ENCODE measurements around the gene EDN2.

Gene EDN2

DNA sequence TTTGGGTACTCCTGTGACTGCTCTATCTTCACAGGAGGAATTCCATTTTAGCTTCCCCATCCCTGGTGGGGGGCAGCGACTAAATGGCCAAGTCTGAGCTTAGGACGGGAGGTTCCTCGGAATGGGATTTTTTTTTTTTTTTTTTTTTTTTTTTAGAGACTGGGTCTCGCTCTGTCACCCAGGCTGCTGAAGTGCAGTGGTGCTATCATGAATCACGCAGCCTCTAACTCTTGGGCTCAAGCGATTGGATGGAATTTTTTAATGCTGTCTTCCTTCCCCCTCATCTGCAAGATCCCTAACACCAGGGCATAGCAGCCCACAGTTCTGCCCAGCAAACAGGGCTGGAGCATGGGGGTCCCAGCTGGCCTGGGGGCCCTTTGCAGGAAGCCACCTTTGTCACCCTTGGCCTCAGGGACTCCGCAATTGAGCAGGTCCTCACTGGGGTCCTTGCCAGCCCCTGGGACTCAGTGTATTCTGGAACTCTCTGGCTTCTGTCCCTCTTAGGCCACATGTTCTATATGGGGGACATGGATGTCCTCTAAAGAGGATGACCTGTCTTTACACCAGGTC is 13.1 kb upstream of the EDN2 start:
- DNase-seq: no peak

DNA sequence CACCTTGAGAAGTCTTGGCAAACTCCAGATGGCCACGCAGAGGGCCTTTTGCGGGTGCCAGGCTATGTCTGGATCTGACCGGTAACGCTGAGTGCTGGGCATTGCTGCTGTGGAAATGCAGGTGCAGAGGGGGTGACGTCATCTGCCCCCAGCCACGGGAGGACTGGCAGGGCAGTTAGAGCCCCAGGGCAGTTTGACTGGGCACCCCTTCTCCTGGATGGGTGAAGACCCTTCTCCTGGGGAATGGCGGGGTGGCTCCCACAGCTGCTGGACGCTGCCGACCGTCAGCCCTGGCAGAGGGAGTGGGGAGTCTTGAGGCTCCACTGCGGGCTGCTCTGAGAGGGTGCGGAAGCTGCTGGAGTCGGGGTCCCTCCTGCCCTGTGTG is 12.6 kb upstream of the EDN2 start:
- DNase-seq: no peak

DNA sequence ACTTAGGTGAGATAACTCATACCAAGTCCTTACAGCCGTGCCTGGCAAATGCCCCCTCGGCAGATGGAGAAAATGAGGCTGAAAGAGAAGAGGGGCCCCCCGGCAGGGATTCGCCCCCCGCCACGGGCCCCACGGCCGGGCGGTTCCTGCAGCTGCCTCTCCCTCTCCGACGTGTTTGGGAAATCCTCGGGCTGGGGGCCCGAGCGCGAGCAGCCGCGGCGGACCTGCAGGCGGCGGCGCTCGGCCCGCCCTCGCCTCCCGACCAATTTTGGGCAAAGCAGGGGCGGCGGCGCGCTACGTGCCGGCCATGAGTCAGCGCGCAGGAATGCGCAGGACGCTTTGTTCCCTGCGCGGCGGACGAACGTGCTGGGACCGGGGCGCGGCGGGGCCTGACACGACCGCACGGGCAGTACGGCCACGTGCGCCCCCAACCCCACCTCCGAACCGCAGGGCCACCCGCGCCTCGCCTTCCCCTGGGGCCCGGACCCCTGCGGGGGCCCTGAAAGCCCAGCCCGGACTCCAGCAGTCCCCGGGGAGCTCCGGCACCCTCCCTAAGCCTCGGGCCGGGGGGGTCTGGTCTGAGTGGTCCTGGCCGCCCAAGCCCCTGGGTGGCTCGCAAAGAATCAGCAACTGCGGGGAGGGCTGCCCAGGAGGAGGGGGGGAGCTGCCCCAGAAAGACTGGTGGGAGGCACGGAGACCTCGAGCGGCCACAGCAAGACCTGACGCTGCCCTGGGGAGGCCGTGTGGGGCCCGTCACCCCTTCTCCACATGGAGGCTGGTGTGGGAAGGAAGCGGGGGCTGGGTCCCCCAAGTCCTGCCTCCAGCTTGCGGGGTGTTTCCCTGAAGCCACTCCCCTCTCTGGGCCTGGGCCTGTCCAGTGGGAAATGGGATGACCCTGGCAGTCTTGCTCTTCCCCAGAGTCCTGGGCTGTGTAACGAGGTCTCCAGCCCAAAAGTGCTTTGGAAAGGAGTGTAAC is 11.9 kb upstream of the EDN2 start:
- DNase-seq: no peak

DNA sequence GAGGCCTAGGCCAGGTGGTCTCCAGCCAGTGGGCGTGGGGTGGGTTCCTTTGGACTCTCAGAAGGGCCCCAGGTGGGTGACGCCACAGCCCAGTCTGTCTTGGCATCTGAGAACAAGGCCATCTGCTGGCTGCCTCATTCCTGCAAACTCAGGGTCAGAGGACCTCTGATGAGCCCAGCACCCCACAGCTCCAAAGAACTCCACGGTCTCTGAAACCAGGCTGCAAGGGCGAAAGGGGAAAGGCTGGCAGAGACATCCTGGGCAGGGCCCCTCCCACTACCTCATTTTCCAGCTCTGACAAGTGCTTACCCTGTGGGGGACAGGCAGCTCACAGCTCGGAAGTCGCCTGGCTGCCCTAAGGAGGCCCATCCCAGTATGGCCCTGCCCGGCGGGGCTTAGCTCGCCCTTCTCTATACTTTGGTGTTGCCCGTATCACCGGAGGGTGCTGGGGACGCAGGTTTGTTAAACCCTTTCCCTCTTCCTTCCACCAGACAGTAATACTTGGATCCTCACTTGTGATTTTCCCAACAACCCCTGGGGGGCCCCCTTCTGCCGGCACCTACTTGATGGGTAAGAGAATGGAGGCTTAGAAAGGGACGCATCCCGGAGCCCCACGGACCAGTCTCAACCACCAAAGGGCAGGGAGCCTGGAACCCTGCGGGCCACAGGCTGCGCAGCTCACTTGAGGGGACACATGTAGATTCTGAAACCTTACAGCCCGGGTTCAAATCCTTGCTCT is 10.9 kb upstream of the EDN2 start:
- DNase-seq: no peak

DNA sequence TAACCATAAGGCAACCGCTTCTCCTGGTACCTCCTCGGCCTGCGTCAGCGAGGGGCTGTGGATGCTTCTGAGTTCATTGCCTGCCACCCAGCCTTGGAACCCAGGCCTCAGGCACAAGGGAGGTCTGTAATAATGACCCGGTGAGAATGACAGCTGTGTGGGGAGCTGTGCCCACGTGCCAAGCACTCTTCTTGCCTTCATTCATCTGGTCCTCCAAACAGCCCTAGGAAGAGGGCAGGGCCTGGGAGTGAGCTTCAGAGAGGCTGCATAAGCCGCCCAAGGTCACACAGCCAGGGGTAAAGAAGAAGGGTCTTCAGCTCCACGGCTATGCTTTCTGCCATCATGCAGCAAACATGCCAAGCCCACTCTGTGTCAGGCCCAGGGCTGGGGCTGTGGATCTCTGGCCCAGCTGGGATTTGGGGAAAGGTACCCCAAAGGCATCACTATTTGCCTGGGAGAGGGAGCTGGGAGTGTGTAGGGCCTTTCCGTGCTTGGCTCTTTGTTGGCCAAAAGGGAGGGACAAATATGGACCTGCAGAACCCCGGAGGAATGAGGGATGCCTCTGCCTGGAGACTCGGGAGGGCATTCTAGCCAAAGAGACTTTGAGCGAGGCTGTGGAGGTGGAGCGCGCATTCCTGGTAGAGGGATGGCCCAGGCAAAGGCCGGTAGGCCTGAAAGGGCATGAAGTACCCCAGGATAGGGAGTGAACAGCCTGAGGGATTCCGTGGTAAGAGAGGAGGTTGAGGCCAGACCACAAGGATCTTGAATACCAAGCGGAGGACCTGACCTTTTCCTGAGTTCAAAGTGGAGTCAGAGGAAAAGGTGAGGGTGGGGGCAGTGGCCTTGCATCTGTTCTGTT is 10.1 kb upstream of the EDN2 start:
- no peak for DNase-seq

DNA sequence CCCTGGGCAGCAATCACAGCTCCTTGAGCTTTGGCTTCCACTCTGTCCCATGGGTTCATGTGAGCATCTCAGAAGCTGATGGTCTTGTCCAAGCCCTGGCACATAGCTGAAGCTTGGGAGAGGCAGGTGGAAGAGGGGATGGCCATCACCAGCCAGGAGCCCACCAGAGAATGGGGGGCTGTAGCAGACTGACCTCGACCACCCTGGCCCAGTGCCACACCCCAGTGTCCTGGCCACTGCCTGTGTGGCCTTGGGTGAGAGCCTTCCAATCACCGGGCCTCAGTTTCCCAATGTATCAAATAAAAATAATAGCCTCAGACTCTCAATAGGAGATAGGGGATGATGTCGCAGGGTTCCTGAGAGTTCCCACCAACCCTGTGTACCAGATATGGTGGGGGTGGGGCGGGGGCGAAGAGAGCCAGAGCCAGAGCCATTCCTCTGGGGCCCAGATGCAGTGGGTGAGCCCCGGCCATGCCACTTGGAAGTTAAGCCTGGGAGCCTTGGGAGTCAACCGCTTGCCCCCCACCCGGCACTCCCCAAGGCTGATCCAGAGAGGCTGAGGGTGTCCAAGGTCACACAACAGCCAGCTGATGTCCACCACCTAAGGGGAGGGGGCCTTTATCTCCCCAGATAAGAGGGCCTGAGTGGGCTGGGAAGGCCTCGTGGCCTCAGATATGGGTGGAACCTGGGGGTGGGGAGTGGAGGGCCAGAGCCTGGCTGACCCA is 9.3 kb upstream of the EDN2 start:
- no peak for DNase-seq

DNA sequence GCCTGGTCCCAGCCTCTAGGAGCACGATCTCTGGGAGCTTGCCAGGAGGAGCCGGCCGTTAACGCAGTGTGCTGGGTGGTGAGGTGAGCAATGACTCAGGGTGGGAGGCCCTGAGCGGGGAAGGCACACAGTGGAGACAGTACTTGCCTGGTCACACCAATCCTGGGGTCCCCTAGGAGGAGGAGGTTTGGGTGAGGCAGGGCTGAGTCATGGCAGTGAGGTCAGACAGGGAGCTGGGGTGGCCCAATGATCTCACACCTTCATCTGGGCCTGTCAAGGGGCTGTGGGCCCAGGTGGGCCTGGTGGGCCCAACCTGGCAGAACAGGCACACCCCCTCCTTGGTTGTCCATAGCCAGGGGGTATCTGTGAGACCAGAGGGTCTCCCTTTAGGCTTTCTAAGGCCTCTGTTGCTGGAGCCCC is 8.6 kb upstream of the EDN2 start:
- DNase-seq: no peak

DNA sequence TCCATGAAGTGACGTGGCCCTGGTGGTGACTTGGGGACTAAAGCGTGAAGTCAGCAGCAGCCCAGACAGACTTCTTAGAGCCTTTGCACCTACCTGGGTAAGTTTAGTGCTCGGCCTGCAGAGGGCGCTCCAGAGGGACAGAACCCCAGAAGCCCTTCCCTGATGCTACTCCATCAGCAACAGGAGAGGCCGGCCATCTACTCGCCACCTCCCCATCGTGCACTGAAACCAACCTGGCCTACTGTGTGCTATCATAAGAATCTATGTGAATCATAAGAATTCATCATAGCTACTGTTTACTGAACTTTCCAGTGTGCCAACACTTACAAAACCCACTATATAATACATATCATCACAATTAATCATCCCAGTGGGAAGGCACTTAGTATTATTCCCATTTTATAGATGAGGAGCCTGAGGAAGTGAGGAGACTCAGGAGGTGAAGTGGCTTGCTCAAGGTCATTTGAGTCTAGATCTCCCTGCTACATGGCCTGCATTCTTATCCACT is 7.9 kb upstream of the EDN2 start:
- no peak for DNase-seq

DNA sequence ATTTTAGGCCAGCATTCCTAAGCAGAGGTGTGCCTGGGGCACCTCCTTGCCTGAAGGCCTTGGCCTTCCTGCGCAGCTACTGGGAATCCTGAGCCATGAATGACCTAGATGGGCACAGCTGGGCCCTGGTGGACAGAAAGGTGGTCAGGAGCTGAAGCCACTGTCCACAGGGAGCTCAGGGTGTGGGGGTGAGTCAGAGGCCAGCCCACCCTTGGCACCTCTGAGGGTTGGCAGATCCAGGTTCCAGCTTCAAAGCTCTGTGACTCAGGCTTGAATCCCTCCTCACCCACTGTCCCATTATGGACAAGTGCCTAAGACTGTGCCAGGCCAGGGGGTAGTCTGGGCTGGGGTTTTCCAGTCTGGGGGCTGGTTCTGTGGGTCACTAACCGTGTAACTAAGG is 6.4 kb upstream of the EDN2 start:
- no peak for DNase-seq

DNA sequence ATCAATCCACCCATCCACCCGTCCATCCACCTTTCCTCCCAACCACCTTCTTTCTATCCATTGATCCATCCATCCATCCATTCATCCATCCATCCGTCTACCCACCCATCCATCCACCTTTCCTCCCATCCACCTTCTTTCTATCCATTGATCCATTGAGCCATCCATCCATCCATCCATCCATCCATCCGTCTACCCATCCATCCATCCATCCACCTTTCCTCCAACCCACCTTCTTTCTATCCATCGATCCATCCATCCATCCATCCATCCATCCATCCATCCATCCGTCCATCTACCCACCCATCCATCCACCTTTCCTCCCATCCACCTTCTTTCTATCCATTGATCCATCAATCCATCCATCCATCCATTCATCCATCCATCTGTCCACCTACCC is 5.1 kb upstream of the EDN2 start:
- no peak for DNase-seq

DNA sequence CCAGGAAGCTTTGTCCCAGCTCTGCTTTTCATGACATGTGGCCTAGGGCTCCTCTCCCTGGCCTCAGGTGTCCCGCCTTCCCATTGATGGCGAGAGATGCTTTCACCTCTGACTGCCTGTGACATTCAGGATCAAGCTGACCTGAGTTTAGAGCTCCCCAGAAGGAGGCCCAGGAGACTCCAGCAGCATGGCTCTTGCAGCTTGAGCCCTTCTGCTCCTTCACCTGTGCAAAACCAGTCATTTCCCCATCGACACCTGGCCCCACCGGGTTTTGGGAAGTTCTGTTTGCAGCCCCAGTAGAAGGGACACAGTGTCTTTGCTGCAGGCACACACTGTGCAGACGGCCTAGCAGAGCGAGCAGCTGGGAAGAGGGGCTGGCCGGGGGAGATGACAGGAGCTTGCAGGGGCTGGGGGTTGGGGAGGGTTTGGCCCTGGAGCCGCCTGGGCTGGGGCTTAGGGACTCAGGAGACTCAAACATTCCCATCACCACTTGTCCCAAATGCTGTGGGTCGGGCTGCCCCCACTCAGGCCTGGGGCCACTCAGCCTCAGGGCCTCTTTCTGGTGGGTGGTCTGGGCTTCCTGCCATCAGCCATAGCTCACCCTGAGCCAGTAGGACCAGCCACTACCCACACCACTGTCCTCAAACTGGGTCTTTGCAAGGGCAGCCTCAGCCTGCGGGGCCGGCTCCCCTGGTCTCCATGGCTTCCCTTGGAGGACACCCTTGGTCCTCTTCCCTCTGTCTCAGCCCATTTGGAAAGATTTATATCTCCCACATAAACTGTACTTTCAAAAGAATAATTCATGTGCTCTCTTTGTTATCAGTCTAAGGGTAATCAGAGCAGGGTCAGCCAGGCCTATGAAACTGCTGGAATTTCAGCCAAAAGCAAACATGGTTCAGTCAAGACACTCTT is 3.8 kb upstream of the EDN2 start:
- no peak for DNase-seq

DNA sequence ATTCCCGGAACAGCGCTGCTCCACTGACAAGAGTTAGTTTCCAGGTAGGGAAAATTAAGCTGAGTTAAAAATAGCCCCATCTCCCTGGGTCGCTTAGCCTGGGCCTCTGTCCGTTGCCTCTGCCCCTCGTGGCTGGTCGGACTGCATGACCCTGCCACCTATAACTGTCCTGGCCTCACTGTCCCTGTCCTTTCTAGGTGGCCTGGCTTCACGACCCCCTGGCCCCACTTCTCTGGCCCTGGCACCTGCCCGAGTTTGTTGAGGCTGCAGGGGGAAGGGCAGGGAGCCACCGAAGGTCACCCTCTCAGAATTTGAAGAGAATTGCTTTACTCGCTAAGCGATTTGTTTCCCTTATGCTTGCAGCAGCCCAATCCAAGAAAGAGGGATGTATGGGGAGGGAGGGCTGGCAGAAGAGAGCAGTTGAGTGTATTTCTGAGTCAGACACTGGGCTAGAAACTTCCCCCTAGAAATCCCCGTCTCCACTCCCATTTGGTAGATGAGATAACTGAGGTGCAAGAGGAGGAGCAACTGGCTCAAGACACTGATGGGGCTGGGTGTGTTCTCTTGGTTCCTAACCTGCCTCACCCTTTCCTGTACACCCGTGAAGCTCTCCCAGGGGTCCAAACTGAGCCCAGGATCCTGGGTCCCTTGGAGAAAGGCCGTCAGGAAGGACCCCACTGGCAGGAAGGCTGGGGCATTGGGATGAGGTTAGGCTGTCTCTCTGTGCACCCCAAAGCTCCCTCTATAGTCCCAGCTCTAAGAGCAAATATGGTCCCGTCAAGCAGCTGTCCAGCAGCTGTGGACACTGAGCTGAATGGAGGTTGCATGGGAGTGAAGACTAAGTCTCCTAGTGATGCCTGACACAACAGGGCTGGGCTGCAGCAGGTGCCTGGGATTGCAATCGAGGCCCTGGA is 2.9 kb upstream of the EDN2 start:
- no peak for DNase-seq

DNA sequence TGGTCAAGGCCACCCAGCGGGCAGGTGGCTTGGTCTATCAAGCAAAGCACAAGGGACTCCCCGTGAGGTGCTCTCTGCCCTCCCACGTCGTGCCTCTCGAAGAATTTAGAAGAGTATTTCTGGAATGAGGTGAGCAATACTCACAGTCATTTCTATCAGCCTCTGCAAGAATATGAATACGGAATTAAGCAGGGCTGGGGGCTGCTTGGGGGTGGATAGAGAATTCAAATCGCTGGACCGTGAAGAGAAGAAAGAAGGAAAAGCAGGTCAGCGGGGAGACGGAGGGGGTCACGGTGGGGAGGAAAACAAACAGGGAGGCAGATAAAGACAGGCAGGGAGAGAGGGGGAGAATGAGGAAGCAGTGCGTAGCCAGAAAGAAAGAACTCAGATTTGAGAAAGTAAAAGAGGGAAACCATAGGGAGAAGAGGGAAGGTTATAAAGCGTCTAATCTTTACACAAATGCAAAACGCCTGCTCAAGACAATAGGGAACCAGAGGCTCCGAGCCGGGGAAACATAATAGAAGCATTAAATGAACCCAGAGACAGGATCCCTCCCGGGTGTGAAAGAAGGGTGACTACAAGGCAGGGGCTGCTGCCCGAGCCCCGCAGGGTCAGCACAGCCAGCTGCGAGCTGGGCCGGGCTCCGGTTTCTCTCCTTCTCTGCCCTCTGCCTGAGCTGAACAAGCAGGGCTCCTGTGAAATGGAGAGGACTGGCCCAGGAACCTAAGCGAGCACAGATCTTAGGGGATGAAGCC is 2.1 kb upstream of the EDN2 start:
- DNase-seq: no peak

DNA sequence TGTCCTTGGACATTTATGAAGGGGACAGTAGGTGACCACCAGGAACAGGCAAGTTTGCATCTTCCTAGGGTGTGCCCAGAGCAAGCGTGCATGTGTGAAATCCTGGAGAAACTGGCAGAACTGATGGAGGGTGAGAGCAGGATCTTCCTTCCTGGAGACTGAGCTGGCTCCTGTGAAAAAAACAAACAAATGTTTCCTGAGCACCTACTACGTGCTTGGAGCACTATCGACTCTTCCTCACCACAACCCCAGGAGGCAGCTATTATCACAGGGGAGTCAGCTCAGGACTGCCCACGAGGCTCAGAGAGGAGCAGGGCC is 1.5 kb upstream of the EDN2 start:
- no peak for DNase-seq

DNA sequence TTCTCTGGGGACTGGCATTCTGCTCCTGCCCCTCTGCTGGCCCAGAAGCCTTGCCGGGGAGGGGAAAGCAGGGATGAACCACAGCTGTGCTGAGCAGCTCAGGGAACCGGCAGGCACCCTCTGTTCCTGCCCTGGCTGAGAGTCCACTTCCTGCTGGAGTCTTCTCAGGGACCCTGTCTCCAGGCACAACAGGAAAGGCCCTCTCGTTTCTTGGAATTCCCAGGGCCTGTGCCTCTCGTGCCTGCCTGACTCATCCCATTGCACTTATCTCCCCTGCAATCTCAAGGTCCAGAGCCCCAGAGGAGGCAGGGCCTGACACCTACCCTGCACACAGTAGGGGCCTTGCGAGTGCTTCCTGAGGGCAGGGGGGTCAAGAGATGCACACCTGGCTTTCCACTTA is 1.1 kb upstream of the EDN2 start:
- DNase-seq: no peak

DNA sequence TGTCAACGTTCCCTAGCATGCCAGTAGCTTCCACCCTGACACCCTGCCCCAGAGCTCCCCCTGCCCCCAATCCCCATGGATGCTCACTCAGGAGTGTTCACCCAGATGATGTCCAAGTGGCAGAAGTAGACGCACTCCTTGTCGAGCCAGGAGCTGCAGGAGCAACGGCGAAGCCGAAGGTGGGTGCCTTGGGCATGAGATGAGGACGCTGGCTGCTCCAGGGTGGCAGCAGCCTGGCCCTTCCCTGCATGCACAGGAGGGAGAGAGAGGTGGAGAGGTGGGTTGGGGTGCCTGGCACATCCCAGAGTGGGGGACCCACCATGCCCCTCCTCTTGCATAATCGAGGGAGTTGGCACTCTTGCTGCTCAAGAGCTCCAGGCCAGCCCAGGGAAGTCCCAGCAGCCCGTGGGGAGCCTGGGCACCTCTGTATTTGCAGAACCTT is 502 bp downstream of the EDN2 start:
- DNase-seq: no peak

DNA sequence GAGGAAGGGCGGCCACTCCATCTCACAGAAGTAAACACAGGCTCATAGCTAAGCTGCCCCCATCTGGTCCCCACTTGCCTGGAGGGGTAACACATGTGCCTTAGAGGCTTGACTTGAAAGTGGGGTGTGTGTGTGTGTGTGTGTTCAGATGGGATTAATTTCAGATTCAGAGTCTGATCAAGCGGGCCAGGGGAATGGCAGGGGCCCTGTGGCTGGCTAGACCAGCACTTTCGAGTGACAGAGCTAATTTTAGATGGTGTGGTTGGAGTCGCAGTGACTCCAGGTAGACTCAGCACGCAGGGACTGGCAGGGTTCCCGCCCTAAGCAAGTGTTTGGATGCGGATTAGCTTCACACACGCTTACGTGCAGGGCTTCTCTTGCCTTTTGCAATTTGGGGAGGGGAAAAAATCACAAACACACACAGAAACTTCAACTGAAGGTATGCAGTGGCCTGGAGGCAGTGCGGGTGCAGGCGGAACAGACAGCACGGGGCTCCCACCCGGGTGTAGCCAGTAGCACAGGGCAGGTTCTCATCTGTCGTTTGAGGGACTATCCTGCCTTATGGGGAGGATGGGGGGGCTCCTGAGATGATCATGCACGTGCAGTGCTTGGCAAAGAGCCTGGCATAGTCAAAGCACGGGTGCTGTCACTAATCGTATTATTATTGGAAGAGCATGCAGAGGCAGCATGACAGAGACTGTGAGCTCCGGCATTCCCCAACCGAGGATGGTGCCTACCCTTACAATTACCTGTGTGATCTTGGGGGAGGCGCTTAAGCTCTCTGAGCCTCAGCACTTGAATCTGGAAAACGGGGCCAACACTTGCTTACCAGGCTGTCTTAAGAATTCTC is 1.3 kb downstream of the EDN2 start:
- no peak for DNase-seq
